ENCODE results near the gene PEX11G.

Gene PEX11G

DNA sequence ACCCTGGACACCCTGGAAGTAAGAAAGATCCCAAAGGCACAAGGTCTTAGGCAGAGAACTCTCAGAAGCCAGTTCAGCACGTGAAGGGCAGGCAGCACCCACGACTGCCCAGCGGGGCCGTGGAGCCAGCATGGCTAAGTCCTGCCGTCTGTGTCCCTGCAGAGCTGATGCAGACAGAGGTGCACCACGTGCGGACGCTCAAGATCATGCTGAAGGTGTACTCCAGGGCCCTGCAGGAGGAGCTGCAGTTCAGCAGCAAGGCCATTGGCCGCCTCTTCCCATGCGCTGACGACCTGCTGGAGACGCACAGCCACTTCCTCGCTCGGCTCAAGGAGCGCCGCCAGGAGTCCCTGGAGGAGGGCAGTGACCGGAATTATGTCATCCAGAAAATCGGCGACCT is 44.8 kb downstream of the PEX11G start:
- Histone ChIP-seq H3K79me1 (ENCODE audit: low read length) (no peaks in the 10 kb centered on the region), H2BK120ac (ENCODE audit: insufficient read depth, low read length, poor library complexity) (no peak overlapping the region), H3K4me3 (ENCODE audit: low read depth, low read length) (peak overlapping the region; percentile 25), H3K36me3 (ENCODE audit: control insufficient read depth in 1 of 2, insufficient read depth in 2 of 2, low read length in 2 of 2) (peaks cover 70 to 73% of the 10 kb centered on the region in 2 experiments), H3K79me2 (ENCODE audit: control insufficient read depth, insufficient read depth, low read length, poor library complexity) (no peaks in the 10 kb centered on the region), H3K4ac (ENCODE audit: low read depth, low read length) (no peak overlapping the region), H4K8ac (ENCODE audit: low read depth, low read length) (no peak overlapping the region), H3K18ac (ENCODE audit: low read length) (peak overlapping the region; percentile 33), H2BK12ac (ENCODE audit: low read length) (no peak overlapping the region), H3K27me3 (ENCODE audit: insufficient read depth, low read length) (no peaks in the 10 kb centered on the region), H3K23ac (ENCODE audit: low read length) (no peak overlapping the region), H3K9ac (ENCODE audit: low read length) (no peak overlapping the region), H4K12ac (ENCODE audit: low read depth, low read length) (no peak overlapping the region), H3K4me1 (ENCODE audit: control insufficient read depth in 1 of 2, insufficient read depth in 2 of 2, low read length in 2 of 2) (no peaks in the 10 kb centered on the region), H2AK5ac (ENCODE audit: low read length) (no peak overlapping the region), H3K9me3 (ENCODE audit: insufficient read depth, low read depth, low read length) (peaks cover 4% of the 10 kb centered on the region), H3K4me2 (ENCODE audit: low read length) (no peak overlapping the region), H4K91ac (ENCODE audit: low read depth, low read length) (no peak overlapping the region), H2AFZ (ENCODE audit: insufficient read depth, low read length, poor library complexity) (no peak overlapping the region), H3K27ac (ENCODE audit: low read depth, low read length) (no peak overlapping the region), H3K14ac (ENCODE audit: low read length) (no peak overlapping the region), H2BK5ac (ENCODE audit: low read depth, low read length, poor library complexity) (no peak overlapping the region)
- no peak for DNase-seq
- WGBS (ENCODE audit: extremely low coverage, insufficient coverage, insufficient read length), result no CpG with 5 or more reads among the region's 19 CpGs

DNA sequence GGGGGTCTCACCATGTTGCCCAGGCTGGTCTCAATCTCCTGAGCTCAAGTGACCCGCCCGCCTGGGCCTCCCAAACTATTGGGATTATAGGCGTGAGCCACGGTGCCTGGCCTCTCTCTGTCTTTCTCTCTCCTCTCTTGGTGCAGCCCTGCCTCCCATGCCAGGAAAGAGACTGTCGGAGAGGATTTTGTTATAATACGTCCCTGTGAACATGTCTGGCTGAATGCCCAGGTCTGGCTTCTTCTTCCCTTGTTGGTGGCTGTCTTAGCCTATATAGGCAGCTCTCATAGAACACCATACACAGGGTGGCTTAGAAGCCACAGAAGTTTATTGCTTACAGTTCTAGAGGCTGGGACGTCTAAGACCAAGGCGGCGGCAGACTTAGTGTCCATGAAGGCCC is 46.4 kb downstream of the PEX11G start:
- no peak overlapping the region for H3K27ac ChIP-seq (ENCODE audit: low read depth, low read length)
- H4K8ac ChIP-seq (ENCODE audit: low read depth, low read length), result no peak overlapping the region
- no peak for DNase-seq
- H3K9me3 ChIP-seq (ENCODE audit: insufficient read depth, low read depth, low read length), result no peaks in the 10 kb centered on the region
- no peak overlapping the region for H4K91ac ChIP-seq (ENCODE audit: low read depth, low read length)
- no peak overlapping the region for H2AFZ ChIP-seq (ENCODE audit: insufficient read depth, low read length, poor library complexity)
- no peak overlapping the region for H2BK12ac ChIP-seq (ENCODE audit: low read length)
- H3K4ac ChIP-seq (ENCODE audit: low read depth, low read length), result no peak overlapping the region
- no CpG with 5 or more reads among the region's 9 CpGs for WGBS (ENCODE audit: extremely low coverage, insufficient coverage, insufficient read length)
- no peak overlapping the region for H2AK5ac ChIP-seq (ENCODE audit: low read length)
- H3K9ac ChIP-seq (ENCODE audit: low read length), result no peak overlapping the region
- H3K4me2 ChIP-seq (ENCODE audit: low read length), result no peak overlapping the region
- H3K4me3 ChIP-seq (ENCODE audit: low read depth, low read length), result no peak overlapping the region
- no peaks in the 10 kb centered on the region for H3K4me1 ChIP-seq (ENCODE audit: control insufficient read depth in 1 of 2, insufficient read depth in 2 of 2, low read length in 2 of 2)
- no peak overlapping the region for H3K14ac ChIP-seq (ENCODE audit: low read length)
- H3K36me3 ChIP-seq (ENCODE audit: control insufficient read depth in 1 of 2, insufficient read depth in 2 of 2, low read length in 2 of 2), result peaks cover 56 to 59% of the 10 kb centered on the region in 2 experiments
- no peaks in the 10 kb centered on the region for H3K79me2 ChIP-seq (ENCODE audit: control insufficient read depth, insufficient read depth, low read length, poor library complexity)
- no peak overlapping the region for H3K18ac ChIP-seq (ENCODE audit: low read length)
- no peak overlapping the region for H4K12ac ChIP-seq (ENCODE audit: low read depth, low read length)
- H3K23ac ChIP-seq (ENCODE audit: low read length), result no peak overlapping the region
- H2BK120ac ChIP-seq (ENCODE audit: insufficient read depth, low read length, poor library complexity), result no peak overlapping the region
- H3K79me1 ChIP-seq (ENCODE audit: low read length), result no peaks in the 10 kb centered on the region
- no peaks in the 10 kb centered on the region for H3K27me3 ChIP-seq (ENCODE audit: insufficient read depth, low read length)
- no peak overlapping the region for H2BK5ac ChIP-seq (ENCODE audit: low read depth, low read length, poor library complexity)

DNA sequence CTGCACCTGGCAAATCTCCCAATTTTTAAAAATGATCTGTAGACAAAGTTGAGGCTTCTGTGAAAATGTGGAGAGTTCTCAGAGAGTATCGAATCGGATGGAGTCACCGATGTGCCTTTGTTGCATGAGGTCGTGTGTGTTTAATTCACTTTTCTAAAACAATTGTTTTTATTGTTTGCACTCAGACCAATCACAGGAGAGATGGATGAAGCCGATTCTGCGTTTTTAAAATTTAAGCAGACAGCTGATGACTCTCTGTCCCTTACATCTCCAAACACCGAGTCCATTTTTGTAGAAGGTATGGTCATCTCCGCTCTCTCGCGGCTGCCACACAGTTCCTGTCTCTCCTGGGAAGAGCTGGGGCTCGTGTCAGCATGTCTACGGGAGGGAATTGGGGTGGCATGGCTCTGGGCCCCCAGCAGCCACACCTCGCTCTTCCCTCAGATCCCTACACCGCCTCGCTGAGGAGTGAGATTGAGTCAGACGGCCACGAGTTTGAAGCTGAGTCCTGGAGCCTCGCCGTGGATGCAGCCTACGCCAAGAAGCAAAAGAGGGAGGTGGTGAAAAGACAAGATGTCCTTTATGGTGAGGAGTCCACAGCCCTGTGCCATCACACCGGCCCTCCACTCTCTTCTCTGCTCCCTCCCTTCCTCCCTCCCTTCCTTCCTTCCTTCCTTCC is 47.2 kb downstream of the PEX11G start:
- no CpG with 5 or more reads among the region's 21 CpGs for WGBS (ENCODE audit: extremely low coverage, insufficient coverage, insufficient read length)
- no peak overlapping the region for H3K27ac ChIP-seq (ENCODE audit: low read depth, low read length)
- H4K91ac ChIP-seq (ENCODE audit: low read depth, low read length), result no peak overlapping the region
- no peak overlapping the region for H4K12ac ChIP-seq (ENCODE audit: low read depth, low read length)
- DNase-seq, result no peak
- H4K8ac ChIP-seq (ENCODE audit: low read depth, low read length), result no peak overlapping the region
- H3K27me3 ChIP-seq (ENCODE audit: insufficient read depth, low read length), result no peaks in the 10 kb centered on the region
- no peak overlapping the region for H2BK120ac ChIP-seq (ENCODE audit: insufficient read depth, low read length, poor library complexity)
- peaks cover 55 to 61% of the 10 kb centered on the region in 2 experiments for H3K36me3 ChIP-seq (ENCODE audit: control insufficient read depth in 1 of 2, insufficient read depth in 2 of 2, low read length in 2 of 2)
- no peaks in the 10 kb centered on the region for H3K79me1 ChIP-seq (ENCODE audit: low read length)
- H3K4ac ChIP-seq (ENCODE audit: low read depth, low read length), result no peak overlapping the region
- H3K9ac ChIP-seq (ENCODE audit: low read length), result no peak overlapping the region
- no peak overlapping the region for H3K4me3 ChIP-seq (ENCODE audit: low read depth, low read length)
- H3K4me2 ChIP-seq (ENCODE audit: low read length), result no peak overlapping the region
- no peak overlapping the region for H3K23ac ChIP-seq (ENCODE audit: low read length)
- no peak overlapping the region for H2AK5ac ChIP-seq (ENCODE audit: low read length)
- no peak overlapping the region for H2BK12ac ChIP-seq (ENCODE audit: low read length)
- no peaks in the 10 kb centered on the region for H3K4me1 ChIP-seq (ENCODE audit: control insufficient read depth in 1 of 2, insufficient read depth in 2 of 2, low read length in 2 of 2)
- no peak overlapping the region for H2AFZ ChIP-seq (ENCODE audit: insufficient read depth, low read length, poor library complexity)
- no peak overlapping the region for H3K14ac ChIP-seq (ENCODE audit: low read length)
- H2BK5ac ChIP-seq (ENCODE audit: low read depth, low read length, poor library complexity), result no peak overlapping the region
- H3K18ac ChIP-seq (ENCODE audit: low read length), result no peak overlapping the region
- H3K79me2 ChIP-seq (ENCODE audit: control insufficient read depth, insufficient read depth, low read length, poor library complexity), result no peaks in the 10 kb centered on the region
- no peaks in the 10 kb centered on the region for H3K9me3 ChIP-seq (ENCODE audit: insufficient read depth, low read depth, low read length)

DNA sequence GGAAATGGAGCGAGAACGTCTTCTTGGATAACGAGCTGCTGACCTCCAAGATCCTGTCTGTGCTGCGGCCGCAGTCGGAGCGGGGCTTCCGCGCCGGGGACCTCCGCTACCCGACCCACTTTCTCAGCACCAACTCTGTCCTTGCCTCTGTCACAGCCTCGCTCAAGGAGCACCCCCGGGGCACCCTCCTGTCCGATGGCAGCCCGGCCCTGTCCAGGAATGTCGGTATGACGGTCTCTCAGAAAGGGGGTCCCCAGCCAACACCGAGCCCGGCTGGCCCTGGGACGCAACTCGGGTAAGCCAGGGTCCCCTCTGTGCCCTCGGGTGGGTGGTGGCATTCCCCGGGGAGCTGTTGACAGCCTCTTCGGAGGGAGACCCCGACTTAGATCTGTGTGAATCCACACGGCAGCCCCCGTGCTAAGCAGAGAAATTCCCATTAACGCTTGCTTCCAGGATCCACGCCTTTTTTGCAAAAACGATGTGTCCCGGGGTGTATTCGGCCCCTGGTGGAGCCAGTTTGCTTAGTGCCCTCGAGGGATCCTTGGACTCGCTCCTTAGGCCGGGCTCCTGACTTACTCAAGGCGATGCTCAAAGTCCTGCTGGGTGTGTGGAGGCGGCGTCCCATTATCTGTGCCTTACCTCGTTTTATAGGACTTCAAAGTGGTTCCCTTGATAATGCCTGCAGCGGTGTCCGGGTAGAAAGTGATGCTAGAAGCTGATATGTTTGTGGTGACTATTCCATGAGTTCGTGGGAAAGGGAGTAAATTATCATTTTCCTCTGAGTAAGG is 48.5 kb downstream of the PEX11G start:
- no peak overlapping the region for H2AK5ac ChIP-seq (ENCODE audit: low read length)
- no peak overlapping the region for H4K8ac ChIP-seq (ENCODE audit: low read depth, low read length)

More for the DNA sequence above, 48.5 kb downstream of the PEX11G start:
- Histone ChIP-seq H3K27ac (ENCODE audit: low read depth, low read length) (no peak overlapping the region), H2BK5ac (ENCODE audit: low read depth, low read length, poor library complexity) (no peak overlapping the region), H3K14ac (ENCODE audit: low read length) (no peak overlapping the region), H3K79me2 (ENCODE audit: control insufficient read depth, insufficient read depth, low read length, poor library complexity) (no peaks in the 10 kb centered on the region), H3K23ac (ENCODE audit: low read length) (no peak overlapping the region), H3K4me1 (ENCODE audit: control insufficient read depth in 1 of 2, insufficient read depth in 2 of 2, low read length in 2 of 2) (no peaks in the 10 kb centered on the region), H3K4me3 (ENCODE audit: low read depth, low read length) (no peak overlapping the region), H3K36me3 (ENCODE audit: control insufficient read depth in 1 of 2, insufficient read depth in 2 of 2, low read length in 2 of 2) (peaks cover 58 to 61% of the 10 kb centered on the region in 2 experiments), H2AFZ (ENCODE audit: insufficient read depth, low read length, poor library complexity) (no peak overlapping the region), H3K18ac (ENCODE audit: low read length) (no peak overlapping the region), H4K91ac (ENCODE audit: low read depth, low read length) (no peak overlapping the region), H3K4me2 (ENCODE audit: low read length) (no peak overlapping the region), H4K12ac (ENCODE audit: low read depth, low read length) (no peak overlapping the region), H3K9ac (ENCODE audit: low read length) (no peak overlapping the region), H3K79me1 (ENCODE audit: low read length) (no peaks in the 10 kb centered on the region), H3K27me3 (ENCODE audit: insufficient read depth, low read length) (no peaks in the 10 kb centered on the region), H2BK12ac (ENCODE audit: low read length) (no peak overlapping the region), H3K4ac (ENCODE audit: low read depth, low read length) (no peak overlapping the region), H3K9me3 (ENCODE audit: insufficient read depth, low read depth, low read length) (no peaks in the 10 kb centered on the region), H2BK120ac (ENCODE audit: insufficient read depth, low read length, poor library complexity) (no peak overlapping the region)
- WGBS (ENCODE audit: extremely low coverage, insufficient coverage, insufficient read length), result no CpG with 5 or more reads among the region's 43 CpGs
- DNase-seq, result peak; percentile 29 to 65
